Muscle of leg (tissue), 11 donors: ENCODE data around the gene DUSP22. TPM values are rescaled to one million over a fixed set of nuclear protein-coding genes. Genes with fewer than 3 reads are reported as not detected.

Experiments used
- DNase-seq: peaks from one replicate; pipeline ENCODE4 v3.0.0; 2013
- H3K27ac ChIP-seq: one replicate; pipeline ENCODE4 v1.5.1; 2013; ENCODE audit warnings: mild to moderate bottlenecking, low read length, control low read depth
- H3K27me3 ChIP-seq: one replicate; pipeline ENCODE4 v1.6.1; 2013; ENCODE audit warnings: low read length; ENCODE audit not compliant: control insufficient read depth, insufficient read depth
- H3K36me3 ChIP-seq: one replicate; pipeline ENCODE4 v1.6.1; 2013; ENCODE audit warnings: low read length; ENCODE audit not compliant: control insufficient read depth, insufficient read depth
- H3K4me1 ChIP-seq: one replicate; pipeline ENCODE4 v1.6.1; 2013; ENCODE audit warnings: low read length; ENCODE audit not compliant: control insufficient read depth, insufficient read depth
- H3K4me3 ChIP-seq: one replicate; pipeline ENCODE4 v1.5.1; 2013; ENCODE audit warnings: low read length, control low read depth
- H3K9me3 ChIP-seq: replicated peaks from 2 replicates; pipeline ENCODE4 v1.6.1; 2013; ENCODE audit warnings: low read depth, low read length; ENCODE audit not compliant: control insufficient read depth
- WGBS: methylation state at CpG from one replicate; pipeline ENCODE4 v1.1.5; 2013; ENCODE audit warnings: missing lambda C conversion rate; ENCODE audit not compliant: insufficient coverage; 5-methylcytosine and 5-hydroxymethylcytosine counted together
- polyA plus RNA-seq, 8 donors: library from polyadenylated mRNA; unstranded; fragments of 120-200 nt; gene quantifications; one replicate each; pipeline versions ENCODE4 v1.2.1 to v1.2.3, GENCODE V29; 2013; ENCODE audit warnings: inconsistent platforms in 1 of 8, low replicate concordance in 1 of 8; ENCODE audit not compliant: insufficient read length in 8 of 8, insufficient read depth in 1 of 8
- total RNA-seq: library from RNA; stranded (reverse); fragments of 120-200 nt; gene quantifications from one replicate; pipeline ENCODE4 v1.2.4, GENCODE V29; 2013

Gene DUSP22
- total and polyA plus RNA-seq, 9 donors: 20.7 to 35.5 (median 28.9) TPM

GRCh38 chr6:394641-395289, 102.5 kb downstream of the DUSP22 start:
- no peak overlapping the region for H3K4me3 ChIP-seq
- no peak overlapping the region for H3K27ac ChIP-seq
- 88% methylated on average over 13 of the region's 13 CpGs for WGBS

DNA sequence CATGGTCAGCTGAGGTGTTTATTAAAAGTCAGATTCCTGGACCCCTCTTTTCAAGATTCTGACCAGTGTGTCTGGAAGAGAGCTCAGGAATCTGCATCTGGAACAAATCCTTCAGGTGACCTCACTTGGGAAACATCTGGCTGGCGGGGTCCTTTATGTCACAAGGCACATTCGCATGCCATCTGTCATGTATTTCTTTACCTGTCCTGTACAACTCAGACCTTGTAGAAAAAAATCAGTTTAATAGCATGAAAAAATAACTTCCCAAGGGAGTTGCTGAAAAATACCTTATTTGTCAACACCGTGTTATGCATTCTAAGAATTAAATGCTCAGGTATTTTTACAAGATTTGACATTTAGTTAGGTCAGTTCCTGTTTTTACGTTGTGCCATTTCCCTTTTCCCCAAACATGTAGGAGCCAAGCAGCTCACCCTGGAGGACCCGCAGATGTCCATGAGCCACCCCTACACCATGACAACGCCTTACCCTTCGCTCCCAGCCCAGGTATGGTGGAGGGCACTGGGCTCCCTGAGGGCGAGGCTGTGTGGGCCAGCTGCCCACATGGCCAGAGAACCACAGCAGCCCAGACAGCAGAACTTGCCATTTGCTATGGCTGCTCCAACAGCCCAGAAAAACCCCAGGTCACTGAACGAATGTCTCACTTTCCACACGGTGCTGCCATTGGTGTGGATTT, 103.3 kb downstream of the DUSP22 start:
- Histone ChIP-seq H3K9me3 (no peaks in the 10 kb centered on the region), H3K4me3 (no peak overlapping the region), H3K27me3 (peaks cover 72% of the 10 kb centered on the region), H3K27ac (no peak overlapping the region), H3K4me1 (peaks cover 26% of the 10 kb centered on the region), H3K36me3 (no peaks in the 10 kb centered on the region)
- 45% methylated on average over 4 of the region's 10 CpGs for WGBS
- DNase-seq: no peak

More at GRCh38 chr6:394641-395289, 102.5 kb downstream of the DUSP22 start:
- Histone ChIP-seq H3K4me1 (peaks cover 26% of the 10 kb centered on the region), H3K9me3 (no peaks in the 10 kb centered on the region), H3K27me3 (peaks cover 78% of the 10 kb centered on the region), H3K36me3 (no peaks in the 10 kb centered on the region)
- DNase-seq: no peak

GRCh38 chr6:396126-396520, 103.8 kb downstream of the DUSP22 start:
- Histone ChIP-seq H3K9me3 (no peaks in the 10 kb centered on the region), H3K27me3 (peaks cover 67% of the 10 kb centered on the region), H3K4me1 (peaks cover 22% of the 10 kb centered on the region), H3K4me3 (no peak overlapping the region), H3K27ac (no peak overlapping the region), H3K36me3 (no peaks in the 10 kb centered on the region)
- WGBS: 79% methylated on average over 3 of the region's 6 CpGs
- DNase-seq: no peak

DNA sequence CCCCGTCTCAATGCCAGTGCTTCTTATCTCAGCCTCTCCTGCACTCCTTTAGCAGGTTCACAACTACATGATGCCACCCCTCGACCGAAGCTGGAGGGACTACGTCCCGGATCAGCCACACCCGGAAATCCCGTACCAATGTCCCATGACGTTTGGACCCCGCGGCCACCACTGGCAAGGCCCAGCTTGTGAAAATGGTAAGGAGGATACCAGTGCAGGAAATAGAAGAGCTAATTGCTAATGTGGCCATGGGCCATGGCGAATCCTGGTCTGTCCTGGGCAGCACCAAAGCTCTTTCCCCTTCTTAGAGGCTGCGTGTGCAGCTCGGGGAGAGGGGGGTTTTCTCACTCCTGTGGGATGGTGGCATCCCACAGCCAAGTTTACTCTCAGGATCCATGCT, 104.8 kb downstream of the DUSP22 start:
- H3K27ac ChIP-seq: no peak overlapping the region
- peaks cover 62% of the 10 kb centered on the region for H3K27me3 ChIP-seq
- no peaks in the 10 kb centered on the region for H3K9me3 ChIP-seq
- DNase-seq: no peak
- H3K4me3 ChIP-seq: no peak overlapping the region
- peaks cover 15% of the 10 kb centered on the region for H3K4me1 ChIP-seq
- H3K36me3 ChIP-seq: no peaks in the 10 kb centered on the region
- 87% methylated on average over 6 of the region's 13 CpGs for WGBS

DNA sequence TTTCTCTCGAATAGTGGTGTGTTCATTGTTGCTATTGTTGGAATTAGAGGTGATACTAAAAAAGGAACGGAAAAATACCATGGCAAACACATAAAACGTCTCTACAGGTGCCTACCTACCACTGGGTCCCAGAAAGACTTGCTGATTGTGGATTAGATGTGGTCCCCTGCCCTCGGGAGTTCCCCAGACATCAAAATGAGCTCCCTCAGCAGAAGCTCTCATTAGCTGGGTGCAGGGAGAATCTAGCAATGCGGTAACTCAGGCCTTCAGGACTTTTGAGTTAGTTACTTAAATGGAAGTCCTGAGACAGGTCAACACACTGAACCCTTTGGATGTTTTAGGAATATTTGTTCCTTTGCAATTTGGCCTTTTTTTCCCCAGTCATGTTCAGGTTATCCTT, 105.3 kb downstream of the DUSP22 start:
- H3K27ac ChIP-seq: no peak overlapping the region
- peaks cover 56% of the 10 kb centered on the region for H3K27me3 ChIP-seq
- no peak overlapping the region for H3K4me3 ChIP-seq
- no peak for DNase-seq
- peaks cover 10% of the 10 kb centered on the region for H3K4me1 ChIP-seq
- no CpG with 5 or more reads among the region's 5 CpGs for WGBS
- no peaks in the 10 kb centered on the region for H3K36me3 ChIP-seq
- H3K9me3 ChIP-seq: no peaks in the 10 kb centered on the region

DNA sequence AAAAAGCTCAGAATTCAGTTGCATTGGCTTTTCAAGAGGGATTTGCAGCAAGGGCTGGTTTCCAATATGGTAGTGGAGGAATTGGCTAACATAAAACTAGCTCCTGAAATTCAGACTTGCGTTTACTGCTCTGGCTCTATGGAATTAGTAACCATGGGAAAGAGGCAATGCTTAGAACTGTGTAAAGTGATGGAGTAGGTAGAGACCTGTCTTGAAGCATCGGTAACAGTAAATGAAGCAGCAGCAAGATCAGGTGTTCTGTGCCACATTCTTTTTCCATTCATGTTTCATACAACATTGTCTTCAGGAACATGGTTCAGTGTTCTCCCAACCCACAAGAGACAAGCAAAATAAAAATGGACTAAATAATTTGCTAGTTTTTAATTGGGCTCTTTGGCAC, 105.8 kb downstream of the DUSP22 start:
- WGBS: 100% methylated on average over 1 of the region's 2 CpGs
- Histone ChIP-seq H3K4me1 (peaks cover 5% of the 10 kb centered on the region), H3K9me3 (no peaks in the 10 kb centered on the region), H3K27me3 (peaks cover 53% of the 10 kb centered on the region), H3K27ac (no peak overlapping the region), H3K36me3 (no peaks in the 10 kb centered on the region), H3K4me3 (no peak overlapping the region)
- no peak for DNase-seq

DNA sequence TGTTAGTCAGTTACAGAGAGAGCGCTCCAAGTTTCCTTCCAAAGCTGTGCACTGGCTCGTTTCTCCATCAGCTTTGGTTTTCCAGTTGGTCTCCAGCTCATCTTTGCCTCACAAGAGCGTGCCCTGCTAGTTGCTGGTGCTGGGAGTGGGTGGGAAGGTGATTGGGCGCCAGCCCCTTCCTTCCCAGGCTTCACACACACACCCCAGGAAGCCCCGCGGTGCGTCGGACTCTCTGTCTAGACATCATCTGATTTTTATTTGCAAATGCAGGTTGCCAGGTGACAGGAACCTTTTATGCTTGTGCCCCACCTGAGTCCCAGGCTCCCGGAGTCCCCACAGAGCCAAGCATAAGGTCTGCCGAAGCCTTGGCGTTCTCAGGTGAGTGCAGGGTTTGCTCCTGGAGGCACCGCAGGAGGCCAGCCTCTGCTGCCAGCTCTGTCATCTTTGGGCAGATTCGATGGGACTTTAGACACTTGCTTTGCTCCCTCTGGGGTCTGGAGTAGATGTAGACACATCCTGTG, 106.3 kb downstream of the DUSP22 start:
- Histone ChIP-seq H3K36me3 (no peaks in the 10 kb centered on the region), H3K27ac (no peak overlapping the region), H3K27me3 (peaks cover 50% of the 10 kb centered on the region), H3K4me3 (no peak overlapping the region), H3K9me3 (no peaks in the 10 kb centered on the region), H3K4me1 (peaks cover 3% of the 10 kb centered on the region)
- DNase-seq: no peak
- WGBS: 79% methylated on average over 11 of the region's 13 CpGs

DNA sequence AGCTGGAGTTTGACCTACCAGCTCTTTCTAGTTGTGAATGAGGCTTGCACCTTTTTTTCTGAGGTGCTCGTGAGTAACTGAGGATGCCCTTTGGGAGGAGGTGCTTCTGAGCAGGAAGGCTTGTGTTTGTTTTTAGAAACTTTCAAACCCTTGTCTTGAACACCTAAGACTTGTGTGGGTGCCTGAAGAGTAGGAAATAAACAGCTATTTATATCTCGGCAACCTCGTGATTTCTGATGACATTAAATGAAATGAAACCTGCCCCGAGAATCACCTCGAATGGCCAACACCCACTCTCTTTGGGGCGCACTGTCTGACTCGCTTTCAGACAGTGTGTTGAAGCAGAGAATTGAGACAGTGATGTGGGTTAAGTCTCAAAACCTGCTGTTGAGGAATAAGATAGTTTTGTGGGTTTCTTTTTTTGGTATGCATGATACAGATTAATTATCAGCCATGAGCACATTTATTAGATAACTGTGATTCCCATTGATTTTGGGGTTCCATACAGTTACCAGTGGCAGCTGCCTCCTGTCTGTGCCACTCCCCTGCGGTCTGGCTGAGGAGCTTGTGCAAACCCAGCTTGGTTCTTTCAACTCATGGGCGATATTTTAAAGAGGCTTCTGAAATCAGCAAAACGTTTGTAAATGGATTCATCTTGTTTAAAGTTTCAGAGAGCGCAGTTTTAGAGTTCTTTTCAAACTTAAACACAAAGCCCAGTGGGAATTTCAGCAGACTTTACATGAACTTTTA, 107.7 kb downstream of the DUSP22 start:
- no peaks in the 10 kb centered on the region for H3K4me1 ChIP-seq
- WGBS: 100% methylated on average over 1 of the region's 11 CpGs
- H3K27me3 ChIP-seq: peaks cover 41% of the 10 kb centered on the region
- DNase-seq: no peak
- no peak overlapping the region for H3K27ac ChIP-seq
- H3K4me3 ChIP-seq: no peak overlapping the region
- H3K9me3 ChIP-seq: no peaks in the 10 kb centered on the region
- no peaks in the 10 kb centered on the region for H3K36me3 ChIP-seq

DNA sequence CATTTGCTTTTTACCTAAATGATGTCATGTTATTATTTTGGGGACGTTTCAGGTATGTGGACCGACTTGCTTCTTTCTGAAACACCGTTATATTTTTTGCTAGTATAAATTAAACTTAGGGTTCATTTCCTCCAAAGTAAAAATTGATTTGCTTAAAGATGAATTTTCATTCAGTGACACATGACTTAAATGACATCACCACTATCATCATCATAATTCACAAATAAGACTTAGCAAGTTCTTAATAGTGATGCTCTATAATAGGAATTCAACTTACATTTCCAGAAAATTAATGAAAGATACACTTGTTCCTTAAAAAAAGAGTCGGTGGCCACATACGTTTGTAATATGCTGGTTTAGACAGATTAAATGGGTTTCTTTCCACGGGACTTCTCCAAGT, 108.5 kb downstream of the DUSP22 start:
- WGBS: 71% methylated on average over 3 of the region's 6 CpGs
- peaks cover 35% of the 10 kb centered on the region for H3K27me3 ChIP-seq
- no peaks in the 10 kb centered on the region for H3K9me3 ChIP-seq

More for the DNA sequence above, 108.5 kb downstream of the DUSP22 start:
- Histone ChIP-seq H3K27ac (no peak overlapping the region), H3K4me1 (no peaks in the 10 kb centered on the region), H3K36me3 (no peaks in the 10 kb centered on the region), H3K4me3 (no peak overlapping the region)
- no peak for DNase-seq
